IMR-90 (cell line): ENCODE data around the gene FBXW11. TPM values are rescaled to one million over a fixed set of nuclear protein-coding genes. Genes with fewer than 3 reads are reported as not detected.

Source experiments
- ATAC-seq: fragments of 200-7000 bp; cut with Tn5 transposase; 2 replicates; pipeline ENCODE4 v1.9.1; 2020; ENCODE audit warnings: low read depth, mild to moderate bottlenecking, moderate library complexity
- BruUV-seq: library from RNA; stranded (reverse); fragments of 400-500 nt; replicated peaks from 2 replicates; lab custom pipeline; 2021; lab: Mats Ljungman, UMichigan
- CTCF ChIA-PET: fragments of 300-600 bp; formaldehyde crosslinking; extraction: SDS; loops from one replicate; lab custom pipeline; 2021; ENCODE audit warnings: antibody characterized with exemption; lab: Yijun Ruan, JAX
- POLR2A ChIA-PET: fragments of 300-600 bp; sonication (Branson Sonifier 250); formaldehyde crosslinking; loops from one replicate; lab custom pipeline; 2022; ENCODE audit warnings: antibody characterized with exemption; ENCODE audit not compliant: unreplicated experiment; lab: Charles Lee
- DNase-seq: peaks from one replicate; pipeline ENCODE4 v3.0.0; 2013
- H2AFZ ChIP-seq: replicated peaks from 2 replicates; pipeline ENCODE3; 2013; ENCODE audit warnings: low read length, mild to moderate bottlenecking; ENCODE audit not compliant: poor library complexity
- H2AK5ac ChIP-seq: 2 replicates; pipeline ENCODE4 v1.6.1; 2013; ENCODE audit warnings: low read depth, low read length, inconsistent platforms
- H2AK9ac ChIP-seq: replicated peaks from 2 replicates; pipeline ENCODE3; 2013; ENCODE audit warnings: mild to moderate bottlenecking, low read depth, low read length, moderate library complexity; ENCODE audit not compliant: poor library complexity
- H2BK120ac ChIP-seq: 2 replicates; pipeline ENCODE4 v1.6.1; 2013; ENCODE audit warnings: low read depth, low read length, inconsistent platforms
- H2BK15ac ChIP-seq: 3 replicates; pipeline ENCODE4 v1.6.1; 2013; ENCODE audit warnings: low read depth, low read length, inconsistent platforms
- H2BK20ac ChIP-seq: 2 replicates; pipeline ENCODE4 v1.6.1; 2013; ENCODE audit warnings: low read depth, mild to moderate bottlenecking, inconsistent platforms, low read length, moderate library complexity
- H2BK5ac ChIP-seq: 2 replicates; pipeline ENCODE4 v1.6.1; 2013; ENCODE audit warnings: mild to moderate bottlenecking, low read depth, low read length, inconsistent platforms; ENCODE audit not compliant: poor library complexity, severe bottlenecking
- H3K14ac ChIP-seq: replicated peaks from 2 replicates; pipeline ENCODE4 v1.6.1; 2013; ENCODE audit warnings: low read depth, low read length, inconsistent platforms
- H3K18ac ChIP-seq: 2 replicates; pipeline ENCODE4 v1.6.1; 2013; ENCODE audit warnings: low read depth, low read length, control low read depth
- H3K23ac ChIP-seq: 2 replicates; pipeline ENCODE4 v1.6.1; 2013; ENCODE audit warnings: low read depth, low read length, inconsistent platforms
- H3K27ac ChIP-seq: 2 replicates; pipeline ENCODE4 v1.5.1; 2013; ENCODE audit warnings: mild to moderate bottlenecking, control low read depth, low read length; ENCODE audit not compliant: insufficient read depth
- H3K27me3 ChIP-seq: 2 replicates; pipeline ENCODE4 v1.6.1; 2013; ENCODE audit warnings: low read length; ENCODE audit not compliant: control insufficient read depth, insufficient read depth
- H3K36me3 ChIP-seq: 2 replicates; pipeline ENCODE4 v1.6.1; 2013; ENCODE audit warnings: low read length, mixed read lengths; ENCODE audit not compliant: control insufficient read depth, insufficient read depth
- H3K4ac ChIP-seq: 2 replicates; pipeline ENCODE4 v1.6.1; 2013; ENCODE audit warnings: low read depth, low read length, inconsistent platforms
- H3K4me1 ChIP-seq: 2 replicates; pipeline ENCODE4 v1.6.1; 2013; ENCODE audit warnings: low read length, mixed read lengths; ENCODE audit not compliant: control insufficient read depth, insufficient read depth
- H3K4me2 ChIP-seq: 2 replicates; pipeline ENCODE4 v1.6.1; 2013; ENCODE audit warnings: low read depth, mild to moderate bottlenecking, control low read depth, low read length, moderate library complexity
- H3K4me3 ChIP-seq: 2 replicates; pipeline ENCODE4 v1.5.1; 2013; ENCODE audit warnings: low read depth, mild to moderate bottlenecking, control low read depth, low read length, moderate library complexity; ENCODE audit not compliant: insufficient read depth
- H3K56ac ChIP-seq: 2 replicates; pipeline ENCODE4 v1.6.1; 2013; ENCODE audit warnings: low read length, inconsistent platforms; ENCODE audit not compliant: insufficient read depth; ENCODE audit errors: extremely low read depth
- H3K79me1 ChIP-seq, 2 experiments: 2 replicates each; pipeline ENCODE4 v1.6.1; 2013; ENCODE audit warnings: low read length in 2 of 2, inconsistent platforms in 1 of 2, low read depth in 1 of 2
- H3K9ac ChIP-seq: 2 replicates; pipeline ENCODE4 v1.6.1; 2013; ENCODE audit warnings: low read depth, low read length, control low read depth
- H3K9me1 ChIP-seq: 2 replicates; pipeline ENCODE4 v1.6.1; 2013; ENCODE audit warnings: low read length, inconsistent platforms; ENCODE audit not compliant: insufficient read depth
- H3K9me3 ChIP-seq: 2 replicates; pipeline ENCODE4 v1.6.1; 2013; ENCODE audit warnings: low read length; ENCODE audit not compliant: control insufficient read depth, insufficient read depth
- H4K20me1 ChIP-seq: 2 replicates; pipeline ENCODE4 v1.6.1; 2013; ENCODE audit warnings: low read length, inconsistent platforms; ENCODE audit not compliant: insufficient read depth
- H4K5ac ChIP-seq: 2 replicates; pipeline ENCODE4 v1.6.1; 2013; ENCODE audit warnings: mild to moderate bottlenecking, low read depth, low read length, control low read depth
- H4K8ac ChIP-seq, 2 experiments: 2 replicates each; pipeline ENCODE4 v1.6.1; 2013; ENCODE audit warnings: low read depth in 2 of 2, low read length in 2 of 2, control low read depth in 1 of 2, inconsistent platforms in 1 of 2
- H4K91ac ChIP-seq: 2 replicates; pipeline ENCODE4 v1.6.1; 2013; ENCODE audit warnings: low read depth, low read length, inconsistent platforms; ENCODE audit not compliant: insufficient read depth
- MAZ ChIP-seq: IDR thresholded peaks from 2 replicates; pipeline ENCODE4 v1.6.1; 2012; ENCODE audit warnings: low read depth, mild to moderate bottlenecking, low read length, improper control_type of control experiment, moderate library complexity, borderline replicate concordance
- NFE2L2 ChIP-seq: fragments of 150-350 bp; IDR thresholded peaks from 2 replicates; pipeline ENCODE4 v1.6.1; 2016; ENCODE audit warnings: low read depth, mild to moderate bottlenecking, low read length
- POLR2A ChIP-seq: IDR thresholded peaks from 2 replicates; pipeline ENCODE4 v1.6.1; 2012; ENCODE audit warnings: mild to moderate bottlenecking, low read depth, low read length
- RAD21 ChIP-seq: IDR thresholded peaks from 2 replicates; pipeline ENCODE4 v1.6.1; 2012; ENCODE audit warnings: low read length, improper control_type of control experiment
- WGBS, 2 experiments: methylation state at CpG; one replicate each; pipeline versions ENCODE4 v1.1.5 to v1.1.7; 2013; ENCODE audit warnings: missing lambda C conversion rate in 2 of 2; ENCODE audit not compliant: insufficient read length in 1 of 2; ENCODE audit errors: extremely low coverage in 2 of 2; 5-methylcytosine and 5-hydroxymethylcytosine counted together
- dilution Hi-C: fragments of 300-500 bp; cut with HindIII; formaldehyde crosslinking; loops from one replicate; pipeline ENCODE4 v1.14.3; 2018; ENCODE audit warnings: low sequenced_read_pairs; ENCODE audit not compliant: unreplicated experiment
- in situ Hi-C: fragments of 300-500 bp; cut with MboI; formaldehyde crosslinking; loops from 3 replicates; pipeline ENCODE4 v1.14.3; 2019; ENCODE audit warnings: low sequenced_read_pairs, inconsistent platforms, mixed read lengths
- intact Hi-C: fragments of 100-400 bp; cut with micrococcal nuclease; formaldehyde crosslinking; loops from 2 replicates; pipeline ENCODE4 v1.10.0; 2022
- polyA plus RNA-seq, 3 experiments: library from polyadenylated mRNA; depleted of rRNA; stranded (reverse); fragments of >200 nt; gene quantifications; 2 replicates each; pipeline ENCODE4 v1.2.3, GENCODE V29; 2012; ENCODE audit warnings: low replicate concordance in 1 of 3
- total RNA-seq: library from RNA; depleted of rRNA; stranded (reverse); fragments of >200 nt; gene quantifications from 2 replicates; pipeline ENCODE4 v1.2.3, GENCODE V29; 2012
- TF ChIP-seq, protein P1 (sequence below): conservative IDR thresholded peaks from 2 replicates; pipeline ENCODE4 v1.5.1; 2012; ENCODE audit warnings: mild to moderate bottlenecking, low read depth, low read length, improper control_type of control experiment

The FBXW11 gene
- total and polyA plus RNA-seq, 2 of the 4 experiments (the other 2 are of a cell fraction): 34.3 to 97.1 TPM

DNA sequence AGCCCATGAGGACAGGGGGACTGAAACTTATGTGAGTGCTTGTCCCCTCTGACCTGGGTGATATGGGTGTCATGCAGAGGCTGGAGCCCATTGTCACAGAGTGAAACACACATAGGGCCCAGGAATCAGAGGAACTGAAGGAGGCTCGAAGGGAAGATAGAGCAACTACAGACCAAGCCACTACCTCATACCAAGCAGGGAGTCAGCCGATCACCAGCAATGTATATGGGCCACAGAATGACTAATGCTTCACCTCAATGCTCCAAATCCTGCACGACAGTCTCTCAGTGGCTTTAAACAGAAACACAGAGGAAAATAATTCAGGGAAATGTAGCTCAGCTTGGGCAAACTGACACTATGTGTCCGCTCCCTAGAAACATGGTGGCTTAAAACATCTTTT is 8.9 kb upstream of the FBXW11 start:
- dilution Hi-C loops: no loop called here
- H2AK5ac ChIP-seq: no peak overlapping the region
- TF ChIP-seq, protein P1, sequence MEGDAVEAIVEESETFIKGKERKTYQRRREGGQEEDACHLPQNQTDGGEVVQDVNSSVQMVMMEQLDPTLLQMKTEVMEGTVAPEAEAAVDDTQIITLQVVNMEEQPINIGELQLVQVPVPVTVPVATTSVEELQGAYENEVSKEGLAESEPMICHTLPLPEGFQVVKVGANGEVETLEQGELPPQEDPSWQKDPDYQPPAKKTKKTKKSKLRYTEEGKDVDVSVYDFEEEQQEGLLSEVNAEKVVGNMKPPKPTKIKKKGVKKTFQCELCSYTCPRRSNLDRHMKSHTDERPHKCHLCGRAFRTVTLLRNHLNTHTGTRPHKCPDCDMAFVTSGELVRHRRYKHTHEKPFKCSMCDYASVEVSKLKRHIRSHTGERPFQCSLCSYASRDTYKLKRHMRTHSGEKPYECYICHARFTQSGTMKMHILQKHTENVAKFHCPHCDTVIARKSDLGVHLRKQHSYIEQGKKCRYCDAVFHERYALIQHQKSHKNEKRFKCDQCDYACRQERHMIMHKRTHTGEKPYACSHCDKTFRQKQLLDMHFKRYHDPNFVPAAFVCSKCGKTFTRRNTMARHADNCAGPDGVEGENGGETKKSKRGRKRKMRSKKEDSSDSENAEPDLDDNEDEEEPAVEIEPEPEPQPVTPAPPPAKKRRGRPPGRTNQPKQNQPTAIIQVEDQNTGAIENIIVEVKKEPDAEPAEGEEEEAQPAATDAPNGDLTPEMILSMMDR: no peak
- TF ChIP-seq MAZ (no peak), NFE2L2 (no peak), RAD21 (no peak), POLR2A (no peak)
- no peak overlapping the region for H3K4me3 ChIP-seq
- no peaks in the 10 kb centered on the region for H3K9me3 ChIP-seq
- no peak overlapping the region for H3K18ac ChIP-seq
- CTCF ChIA-PET: no interaction called here
- no peaks in the 10 kb centered on the region for H3K9me1 ChIP-seq
- no peak overlapping the region for H3K14ac ChIP-seq
- H2BK20ac ChIP-seq: no peak overlapping the region
- no peak for DNase-seq
- H3K79me1 ChIP-seq: no peaks in the 10 kb centered on the region
- H3K9ac ChIP-seq: no peak overlapping the region
- no peak overlapping the region for H4K8ac ChIP-seq
- no peak for ATAC-seq
- H2AFZ ChIP-seq: no peak overlapping the region
- no peak overlapping the region for H2BK15ac ChIP-seq
- no peak overlapping the region for H3K56ac ChIP-seq
- no TSS peak for BruUV-seq
- in situ Hi-C loops: no loop called here
- no peak overlapping the region for H4K5ac ChIP-seq
- no peak overlapping the region for H3K4ac ChIP-seq
- no peak overlapping the region for H3K23ac ChIP-seq
- H3K27me3 ChIP-seq: no peaks in the 10 kb centered on the region
- intact Hi-C loops: no loop called here
- H4K20me1 ChIP-seq: no peaks in the 10 kb centered on the region
- no peak overlapping the region for H4K91ac ChIP-seq
- WGBS, 2 experiments: 67% methylated on average over 1 of the region's 4 CpGs; no CpG with 5 or more reads in 1 of the 2 experiments
- no peak overlapping the region for H2BK5ac ChIP-seq
- no peaks in the 10 kb centered on the region for H3K36me3 ChIP-seq
- H3K27ac ChIP-seq: no peak overlapping the region
- H3K4me1 ChIP-seq: no peaks in the 10 kb centered on the region
- H3K4me2 ChIP-seq: no peak overlapping the region
- no peak overlapping the region for H2BK120ac ChIP-seq
- no peak overlapping the region for H2AK9ac ChIP-seq
- POLR2A ChIA-PET: no interaction called here
